B cell (primary cell): Measurements from ENCODE around the gene PGA5.
"Not testable (repeated sequence)": the region's sequence is repeated elsewhere in the genome, so short reads cannot be mapped to it uniquely, and the experiment has no call there.

Experiments
- CTCF ChIP-seq: fragments of 200-600 bp; IDR thresholded peaks from one replicate; pipeline ENCODE4 v1.8.0; 2022; ENCODE audit warnings: antibody characterized with exemption, mild to moderate bottlenecking
- EZH2 ChIP-seq: IDR thresholded peaks from 2 replicates; pipeline ENCODE4 v1.6.1; 2012; ENCODE audit warnings: borderline replicate concordance, low read depth, mild to moderate bottlenecking, moderate library complexity, low read length; ENCODE audit not compliant: insufficient read depth, poor library complexity, severe bottlenecking

GRCh38 chr11:61210629-61211028 is 30.3 kb upstream of the PGA5 start:
- TF ChIP-seq CTCF, EZH2: not testable (repeated sequence)
